Breast epithelium (tissue), 4 donors: ENCODE data around the gene HSBP1. TPM values are rescaled to one million over a fixed set of nuclear protein-coding genes. Genes with fewer than 3 reads are reported as not detected.

Source experiments
- DNase-seq, 2 donors: peaks; one replicate each; pipeline ENCODE4 v3.0.0-alpha.2; 2019; ENCODE audit warnings: low spot score in 2 of 2
- H3K27ac ChIP-seq, 2 donors: fragments of 200-600 bp; sonication (generic) in 1 of 2; one replicate each; pipeline ENCODE4 v1.5.1; 2016 to 2019; ENCODE audit warnings: mild to moderate bottlenecking in 1 of 2
- H3K27me3 ChIP-seq, 2 donors: fragments of 200-600 bp; sonication (generic) in 1 of 2; one replicate each; pipeline versions ENCODE4 v1.5.1 to v1.6.0; 2017 to 2019; ENCODE audit warnings: control low read depth in 1 of 2, mild to moderate bottlenecking in 1 of 2
- H3K36me3 ChIP-seq: fragments of 200-600 bp; one replicate; pipeline ENCODE4 v1.5.1; 2019
- H3K4me1 ChIP-seq, 2 donors: fragments of 200-600 bp; sonication (generic); one replicate each; pipeline ENCODE4 v1.5.1; 2016 to 2019; ENCODE audit warnings: control low read depth in 1 of 2
- H3K4me3 ChIP-seq, 3 donors: fragments of 200-600 bp; sonication (generic); 1 replicate in 2 of 3; 2 replicates in 1 of 3; pipeline ENCODE4 v1.5.1; 2016 to 2019; ENCODE audit warnings: mild to moderate bottlenecking in 3 of 3, moderate library complexity in 2 of 3
- H3K9me3 ChIP-seq, 2 donors: fragments of 200-600 bp; sonication (generic) in 1 of 2; one replicate each; pipeline ENCODE4 v1.5.1; 2016 to 2019; ENCODE audit warnings: control low read depth in 1 of 2
- POLR2A ChIP-seq: fragments of 450-650 bp; IDR thresholded peaks from one replicate; pipeline ENCODE4 v1.6.1; 2016; ENCODE audit warnings: antibody characterized with exemption, mild to moderate bottlenecking, moderate library complexity
- POLR2AphosphoS5 ChIP-seq, 3 donors: sonication (generic); formaldehyde crosslinking; IDR thresholded peaks; one replicate each; pipeline ENCODE4 v1.6.1; 2017; ENCODE audit warnings: antibody characterized with exemption in 3 of 3
- intact Hi-C: fragments of 100-400 bp; cut with DNase I; formaldehyde crosslinking; loops from one replicate; pipeline ENCODE4 v1.15.1; 2023; ENCODE audit warnings: low total_unique reads
- total RNA-seq, 3 donors: library from RNA; depleted of rRNA; stranded (reverse); fragments of >200 nt; gene quantifications; one replicate each; pipeline ENCODE4 v1.1.0, GENCODE V29; 2016
- TF ChIP-seq, protein P1 (sequence below), 3 donors: fragments of 450-650 bp; IDR thresholded peaks; one replicate each; pipeline ENCODE4 v1.5.1; 2016 to 2017; ENCODE audit warnings: antibody characterized with exemption in 3 of 3, mild to moderate bottlenecking in 3 of 3, moderate library complexity in 3 of 3

HSBP1 gene
- 10 to 100 TPM; 20.2 to 34.7 (median 29.7) TPM for total RNA-seq

DNA sequence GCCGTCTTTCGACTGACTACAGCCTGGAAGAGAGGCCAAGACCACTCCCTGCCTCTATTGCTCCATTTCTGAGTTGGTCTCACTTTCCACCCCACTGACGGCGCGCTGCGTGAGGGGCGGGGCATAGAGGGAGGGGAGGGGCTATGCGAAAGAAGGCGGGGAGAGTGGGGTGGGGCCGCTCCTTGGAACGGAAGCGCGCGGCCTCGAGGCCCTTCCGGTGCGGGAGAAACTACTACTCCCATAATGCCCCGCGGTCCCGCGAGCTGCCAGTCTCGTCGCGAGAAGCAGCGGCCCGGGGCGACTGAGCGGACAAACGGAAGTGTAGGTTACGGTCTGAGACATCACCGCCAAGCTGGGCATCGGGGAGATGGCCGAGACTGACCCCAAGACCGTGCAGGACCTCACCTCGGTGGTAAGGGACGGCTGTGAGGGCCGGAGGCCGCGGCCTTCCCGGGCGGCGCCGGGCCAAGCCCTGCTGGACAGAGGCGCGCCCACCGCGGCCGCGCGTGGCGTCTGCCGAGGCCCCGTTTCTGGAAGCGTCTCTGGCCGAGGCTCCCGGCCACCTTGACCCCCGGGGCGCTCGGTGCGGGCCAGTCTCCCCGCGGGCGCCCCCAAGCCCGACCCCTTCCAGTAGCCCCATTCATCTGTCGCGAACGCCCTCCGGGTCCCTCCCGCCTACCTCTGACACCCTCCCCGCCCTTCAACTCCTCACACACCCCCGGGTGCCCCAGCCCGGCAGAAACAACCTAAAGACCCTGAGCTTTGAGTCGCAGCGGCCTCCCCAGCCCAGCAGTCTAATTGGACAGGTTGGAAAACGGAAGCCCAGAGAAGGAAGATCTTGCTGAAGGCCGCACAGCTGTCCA, at the start of gene HSBP1:
Gene HSBP1, plus strand, starts transcription at position 269 of the 863 bp plus-strand sequence. Its CDS starts 99 bp downstream, at position 368.
- Histone ChIP-seq H3K27me3 (no peaks in the 10 kb centered on the region), H3K36me3 (no peaks in the 10 kb centered on the region), H3K27ac (peak within 1 kb of the TSS; percentile 86 to 88), H3K9me3 (no peaks in the 10 kb centered on the region), H3K4me1 (peaks cover 0 to 3% of the 10 kb centered on the region in 2 donors), H3K4me3 (peak within 1 kb of the TSS; percentile 78 to 99 (median 98))
- DNase-seq, result peak; percentile 88 to 94
- intact Hi-C loops, result no loop called here
- TF ChIP-seq POLR2A, result no peak
- peak in 2 of 3 donors; percentile 79 to 82 for TF ChIP-seq POLR2AphosphoS5 (IDR thresholded peaks at IDR 0.05)
- TF ChIP-seq, protein P1, sequence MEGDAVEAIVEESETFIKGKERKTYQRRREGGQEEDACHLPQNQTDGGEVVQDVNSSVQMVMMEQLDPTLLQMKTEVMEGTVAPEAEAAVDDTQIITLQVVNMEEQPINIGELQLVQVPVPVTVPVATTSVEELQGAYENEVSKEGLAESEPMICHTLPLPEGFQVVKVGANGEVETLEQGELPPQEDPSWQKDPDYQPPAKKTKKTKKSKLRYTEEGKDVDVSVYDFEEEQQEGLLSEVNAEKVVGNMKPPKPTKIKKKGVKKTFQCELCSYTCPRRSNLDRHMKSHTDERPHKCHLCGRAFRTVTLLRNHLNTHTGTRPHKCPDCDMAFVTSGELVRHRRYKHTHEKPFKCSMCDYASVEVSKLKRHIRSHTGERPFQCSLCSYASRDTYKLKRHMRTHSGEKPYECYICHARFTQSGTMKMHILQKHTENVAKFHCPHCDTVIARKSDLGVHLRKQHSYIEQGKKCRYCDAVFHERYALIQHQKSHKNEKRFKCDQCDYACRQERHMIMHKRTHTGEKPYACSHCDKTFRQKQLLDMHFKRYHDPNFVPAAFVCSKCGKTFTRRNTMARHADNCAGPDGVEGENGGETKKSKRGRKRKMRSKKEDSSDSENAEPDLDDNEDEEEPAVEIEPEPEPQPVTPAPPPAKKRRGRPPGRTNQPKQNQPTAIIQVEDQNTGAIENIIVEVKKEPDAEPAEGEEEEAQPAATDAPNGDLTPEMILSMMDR (IDR thresholded peaks at IDR 0.05), result no peak

DNA sequence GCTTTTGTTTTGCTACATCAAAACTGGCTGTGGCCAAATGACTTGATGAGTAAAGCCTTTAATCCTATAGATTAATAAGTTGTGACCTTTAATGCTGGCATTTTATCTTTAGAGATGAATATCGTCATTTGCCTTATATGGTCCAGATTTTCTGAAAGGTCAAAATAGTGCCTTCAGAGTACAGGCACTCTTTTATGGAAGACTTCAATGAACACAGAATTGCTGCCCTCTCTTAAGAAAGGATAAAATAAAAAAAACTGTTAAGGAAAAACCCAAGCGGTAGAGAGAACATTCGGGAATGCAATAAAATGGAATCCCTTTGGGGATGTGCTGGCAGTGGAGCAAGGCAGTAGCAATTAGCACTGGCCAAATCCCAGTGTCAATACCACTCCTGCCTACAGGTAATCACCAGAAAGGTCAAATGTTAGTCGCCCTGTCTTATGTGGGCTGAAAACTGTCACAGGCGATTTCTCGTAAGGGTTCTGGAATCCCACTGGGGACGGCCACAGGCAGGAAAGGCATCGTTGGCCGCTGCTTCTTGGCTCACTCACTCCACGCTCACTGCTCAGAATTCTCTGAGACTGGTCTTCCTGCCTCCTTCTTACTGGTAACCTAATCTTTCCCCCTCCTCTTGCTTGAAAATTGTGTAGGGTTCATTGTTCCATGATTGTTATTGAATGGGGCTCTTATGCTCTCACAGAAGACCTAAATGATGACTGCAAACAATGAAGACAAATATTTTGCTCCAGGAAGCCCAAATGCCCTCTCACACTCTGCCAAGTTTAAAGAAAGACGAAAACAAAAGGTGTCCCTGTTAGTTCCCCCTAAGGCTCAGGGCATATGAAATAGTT, 45.4 kb upstream of the HSBP1 start:
- DNase-seq, result no peak
- intact Hi-C loops, result no loop called here
- no peaks in the 10 kb centered on the region for H3K4me1 ChIP-seq
- no peaks in the 10 kb centered on the region for H3K36me3 ChIP-seq
- TF ChIP-seq POLR2A, result no peak
- TF ChIP-seq POLR2AphosphoS5 (IDR thresholded peaks at IDR 0.05), result no peak
- TF ChIP-seq, protein P1 (IDR thresholded peaks at IDR 0.05), result no peak
- H3K9me3 ChIP-seq, result peaks cover 0 to 6% of the 10 kb centered on the region in 2 donors
- peak overlapping the region in 1 of 3 donors; percentile 11 for H3K4me3 ChIP-seq
- no peak overlapping the region for H3K27ac ChIP-seq
- H3K27me3 ChIP-seq, result no peaks in the 10 kb centered on the region

GRCh38 chr16:83762992-83763358, 44.8 kb upstream of the HSBP1 start:
- no peak for DNase-seq
- Histone ChIP-seq H3K27ac (no peak overlapping the region), H3K9me3 (peaks cover 0 to 6% of the 10 kb centered on the region in 2 donors), H3K4me1 (no peaks in the 10 kb centered on the region), H3K4me3 (peak overlapping the region in 1 of 3 donors; percentile 11), H3K27me3 (no peaks in the 10 kb centered on the region), H3K36me3 (no peaks in the 10 kb centered on the region)
- TF ChIP-seq POLR2AphosphoS5 (IDR thresholded peaks at IDR 0.05) (no peak), POLR2A (no peak)
- TF ChIP-seq, protein P1 (IDR thresholded peaks at IDR 0.05), result no peak
- intact Hi-C loops, result no loop called here

DNA sequence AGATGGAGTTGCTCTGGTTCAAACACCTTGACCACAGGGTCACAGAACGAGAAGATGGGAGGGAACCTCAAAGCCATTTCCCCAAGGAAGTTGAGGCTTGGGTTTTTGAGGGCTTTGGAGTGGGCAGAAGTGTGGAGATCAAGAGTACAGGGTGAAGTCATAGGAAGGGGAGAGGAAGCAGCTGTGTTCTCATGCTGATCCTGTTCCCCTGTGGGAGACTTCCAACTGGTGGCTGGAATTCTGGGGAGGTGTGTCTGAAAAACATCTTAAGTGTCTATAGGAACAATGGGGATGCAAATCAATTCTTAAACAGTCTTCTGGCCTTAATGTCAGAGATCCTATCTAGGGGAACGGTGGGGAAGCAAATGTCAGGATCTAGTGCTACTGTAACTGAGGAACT, 38.8 kb upstream of the HSBP1 start:
- no peak overlapping the region for H3K27ac ChIP-seq
- H3K36me3 ChIP-seq, result no peaks in the 10 kb centered on the region
- intact Hi-C loops, result no loop called here
- no peak for DNase-seq
- no peaks in the 10 kb centered on the region for H3K4me1 ChIP-seq
- no peak overlapping the region for H3K4me3 ChIP-seq
- TF ChIP-seq POLR2AphosphoS5 (IDR thresholded peaks at IDR 0.05), result no peak
- TF ChIP-seq, protein P1 (IDR thresholded peaks at IDR 0.05), result no peak
- TF ChIP-seq POLR2A, result no peak
- H3K27me3 ChIP-seq, result no peaks in the 10 kb centered on the region
- H3K9me3 ChIP-seq, result no peaks in the 10 kb centered on the region
